Keratinocyte (primary cell): Measurements from ENCODE around the gene CDYL. TPM values are rescaled to one million over a fixed set of nuclear protein-coding genes. Genes with fewer than 3 reads are reported as not detected.

Source experiments
- DNase-seq: peaks from one replicate; pipeline ENCODE4 v3.0.0-alpha.2; 2011; ENCODE audit warnings: low read depth, missing footprints, low spot score
- FAIRE-seq: peaks from 2 replicates; lab custom pipeline; 2011; peaks lifted over from hg19 to GRCh38; lab: Jason Lieb, UNC
- H2AFZ ChIP-seq: 2 replicates; pipeline ENCODE4 v1.6.0; 2012; ENCODE audit warnings: low read length, control low read depth, inconsistent platforms; ENCODE audit not compliant: control insufficient read depth
- H3K27ac ChIP-seq: 2 replicates; pipeline ENCODE4 v1.5.1; 2011; ENCODE audit warnings: low read length; ENCODE audit not compliant: control insufficient read depth, insufficient read depth
- H3K27me3 ChIP-seq: 3 replicates; pipeline ENCODE4 v1.6.0; 2011; ENCODE audit warnings: low read length; ENCODE audit not compliant: control insufficient read depth, insufficient read depth; ENCODE audit errors: extremely low read depth
- H3K36me3 ChIP-seq, 2 experiments: 2 replicates in 1 of 2; 3 replicates in 1 of 2; pipeline ENCODE4 v1.5.1; 2011; ENCODE audit warnings: low read length in 2 of 2, mild to moderate bottlenecking in 1 of 2; ENCODE audit not compliant: control insufficient read depth in 2 of 2, insufficient read depth in 2 of 2; ENCODE audit errors: extremely low read depth in 1 of 2
- H3K4me1 ChIP-seq: 3 replicates; pipeline ENCODE4 v1.5.1; 2011; ENCODE audit warnings: low read length; ENCODE audit not compliant: control insufficient read depth, insufficient read depth; ENCODE audit errors: extremely low read depth
- H3K4me2 ChIP-seq: 3 replicates; pipeline ENCODE4 v1.6.0; 2011; ENCODE audit warnings: low read depth, low read length; ENCODE audit not compliant: control insufficient read depth, insufficient read depth; ENCODE audit errors: extremely low read depth
- H3K4me3 ChIP-seq, 3 experiments: fragments of 200-600 bp in 1 of 3; sonication (generic) in 1 of 3; 2 replicates in 2 of 3; 3 replicates in 1 of 3; pipeline ENCODE4 v1.5.1; 2011 to 2016; ENCODE audit warnings: low read length in 3 of 3, mild to moderate bottlenecking in 3 of 3, control low read depth in 2 of 3, inconsistent platforms in 1 of 3, low read depth in 1 of 3, mixed read lengths in 1 of 3, mixed run types in 1 of 3, moderate library complexity in 1 of 3; ENCODE audit not compliant: control insufficient read depth in 2 of 3, insufficient read depth in 2 of 3; ENCODE audit errors: extremely low read depth in 1 of 3
- H3K79me2 ChIP-seq: 2 replicates; pipeline ENCODE4 v1.6.0; 2012; ENCODE audit warnings: low read length; ENCODE audit not compliant: control insufficient read depth, insufficient read depth
- H3K9ac ChIP-seq: 3 replicates; pipeline ENCODE4 v1.6.0; 2011; ENCODE audit warnings: low read length; ENCODE audit not compliant: control insufficient read depth, insufficient read depth; ENCODE audit errors: extremely low read depth
- H3K9me1 ChIP-seq: 3 replicates; pipeline ENCODE4 v1.6.0; 2011; ENCODE audit warnings: low read length; ENCODE audit not compliant: control insufficient read depth, insufficient read depth; ENCODE audit errors: extremely low read depth
- H3K9me3 ChIP-seq: 2 replicates; pipeline ENCODE4 v1.5.1; 2012; ENCODE audit warnings: low read depth, low read length; ENCODE audit not compliant: control insufficient read depth
- H4K20me1 ChIP-seq: 3 replicates; pipeline ENCODE4 v1.6.0; 2011; ENCODE audit warnings: low read length; ENCODE audit not compliant: control insufficient read depth, insufficient read depth; ENCODE audit errors: extremely low read depth
- EZH2 ChIP-seq: IDR thresholded peaks from one replicate; pipeline ENCODE4 v1.6.1; 2012; ENCODE audit warnings: inconsistent platforms, mild to moderate bottlenecking, low read length, moderate library complexity
- dilution Hi-C: fragments of 300-500 bp; cut with MboI; formaldehyde crosslinking; loops from one replicate; pipeline ENCODE4 v1.7.0; 2020; ENCODE audit warnings: low sequenced_read_pairs; ENCODE audit not compliant: extremely low pct_ligation_motif_present
- polyA plus RNA-seq, 5 experiments: library from polyadenylated mRNA; depleted of rRNA in 3 of 5; stranded (reverse) in 3 of 5; stranded (forward) in 1 of 5; unstranded in 1 of 5; fragments of >200 nt; gene quantifications; 1 replicate in 1 of 5; 2 replicates in 3 of 5; 3 replicates in 1 of 5; pipeline versions ENCODE4 v1.2.1 to v1.2.3, GENCODE V29; 2011 to 2012; ENCODE audit warnings: missing spikeins in 2 of 5, low read depth in 1 of 5, low replicate concordance in 1 of 5
- TF ChIP-seq, protein P1 (sequence below), 3 experiments: IDR thresholded peaks in 1 of 3; conservative IDR thresholded peaks in 1 of 3; optimal IDR thresholded peaks in 1 of 3; 2 replicates in 2 of 3; 3 replicates in 1 of 3; pipeline versions ENCODE3 to v1.5.1; 2011; ENCODE audit warnings: low read length in 3 of 3, mild to moderate bottlenecking in 3 of 3, moderate library complexity in 2 of 3, control low read depth in 1 of 3, inconsistent platforms in 1 of 3; ENCODE audit not compliant: insufficient read depth in 2 of 3; ENCODE audit errors: extremely low read depth in 1 of 3

The CDYL gene
- polyA plus RNA-seq, 1 donor (not counting 4 experiments of a cell fraction or from before 2014, with no cell fraction given), result 48.0 TPM

DNA sequence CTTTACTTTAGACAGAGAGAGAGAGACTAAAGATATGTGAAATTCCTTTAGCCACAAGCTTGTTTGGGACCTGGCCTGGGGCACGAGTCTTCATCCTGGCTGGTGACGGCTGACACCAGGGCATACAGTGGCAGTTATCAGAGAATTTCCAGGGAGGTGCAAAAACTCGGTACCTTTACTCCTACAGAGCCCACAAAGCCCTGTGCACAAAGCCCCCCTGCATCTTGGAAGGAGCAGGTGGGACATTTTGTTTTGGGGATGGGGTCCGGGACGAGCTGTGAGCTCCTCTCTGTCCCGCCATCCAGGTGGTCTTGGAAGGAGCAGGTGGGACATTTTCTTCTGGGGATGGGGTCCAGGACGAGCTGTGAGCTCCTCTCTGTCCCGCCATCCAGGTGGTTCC, 198.8 kb downstream of the CDYL start:
- DNase-seq, result no peak
- Histone ChIP-seq H3K9ac (no peak overlapping the region), H3K4me1 (no peaks in the 10 kb centered on the region), H3K27me3 (no peaks in the 10 kb centered on the region), H3K4me2 (no peak overlapping the region), H4K20me1 (no peaks in the 10 kb centered on the region), H3K9me3 (no peaks in the 10 kb centered on the region), H3K79me2 (no peaks in the 10 kb centered on the region), H3K36me3 (no peaks in the 10 kb centered on the region), H3K9me1 (no peaks in the 10 kb centered on the region), H3K27ac (no peak overlapping the region), H3K4me3 (no peak overlapping the region), H2AFZ (no peak overlapping the region)
- dilution Hi-C loops, result no loop called here
- no peak for FAIRE-seq
- TF ChIP-seq, protein P1, sequence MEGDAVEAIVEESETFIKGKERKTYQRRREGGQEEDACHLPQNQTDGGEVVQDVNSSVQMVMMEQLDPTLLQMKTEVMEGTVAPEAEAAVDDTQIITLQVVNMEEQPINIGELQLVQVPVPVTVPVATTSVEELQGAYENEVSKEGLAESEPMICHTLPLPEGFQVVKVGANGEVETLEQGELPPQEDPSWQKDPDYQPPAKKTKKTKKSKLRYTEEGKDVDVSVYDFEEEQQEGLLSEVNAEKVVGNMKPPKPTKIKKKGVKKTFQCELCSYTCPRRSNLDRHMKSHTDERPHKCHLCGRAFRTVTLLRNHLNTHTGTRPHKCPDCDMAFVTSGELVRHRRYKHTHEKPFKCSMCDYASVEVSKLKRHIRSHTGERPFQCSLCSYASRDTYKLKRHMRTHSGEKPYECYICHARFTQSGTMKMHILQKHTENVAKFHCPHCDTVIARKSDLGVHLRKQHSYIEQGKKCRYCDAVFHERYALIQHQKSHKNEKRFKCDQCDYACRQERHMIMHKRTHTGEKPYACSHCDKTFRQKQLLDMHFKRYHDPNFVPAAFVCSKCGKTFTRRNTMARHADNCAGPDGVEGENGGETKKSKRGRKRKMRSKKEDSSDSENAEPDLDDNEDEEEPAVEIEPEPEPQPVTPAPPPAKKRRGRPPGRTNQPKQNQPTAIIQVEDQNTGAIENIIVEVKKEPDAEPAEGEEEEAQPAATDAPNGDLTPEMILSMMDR (optimal IDR thresholded peaks at IDR 0.05 in 1 of 3, IDR thresholded peaks at IDR 0.05 in 1 of 3, conservative IDR thresholded peaks at IDR 0.05 in 1 of 3; ENCODE audit: extremely low read depth in 1 of 3, insufficient read depth in 2 of 3, low read length in 3 of 3), result no peak
- TF ChIP-seq EZH2, result no peak

DNA sequence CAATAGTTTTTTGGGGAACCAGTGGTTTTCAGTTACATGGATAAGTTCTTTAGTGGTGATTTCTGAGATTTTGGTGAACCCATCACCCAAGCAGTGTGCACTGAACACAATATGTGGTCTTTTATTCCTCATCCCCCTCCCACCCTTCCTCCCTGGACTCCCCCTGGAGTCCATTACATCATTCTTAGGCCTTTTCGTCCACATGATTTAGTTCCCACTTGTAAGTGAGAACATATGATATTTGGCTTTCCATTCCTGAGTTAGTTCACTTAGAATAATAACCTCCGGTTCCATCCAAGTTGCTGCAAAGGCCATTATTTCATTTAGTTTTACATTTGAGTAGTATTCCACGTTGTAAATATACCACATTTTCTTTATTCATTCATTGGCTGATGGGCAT, 199.3 kb downstream of the CDYL start:
- Histone ChIP-seq H3K36me3 (no peaks in the 10 kb centered on the region), H3K4me1 (no peaks in the 10 kb centered on the region), H3K9ac (no peak overlapping the region), H3K27ac (no peak overlapping the region), H3K9me1 (no peaks in the 10 kb centered on the region), H2AFZ (no peak overlapping the region), H3K9me3 (no peaks in the 10 kb centered on the region), H3K79me2 (no peaks in the 10 kb centered on the region), H3K4me3 (no peak overlapping the region), H4K20me1 (no peaks in the 10 kb centered on the region), H3K27me3 (no peaks in the 10 kb centered on the region), H3K4me2 (no peak overlapping the region)
- TF ChIP-seq EZH2, result no peak
- TF ChIP-seq, protein P1 (optimal IDR thresholded peaks at IDR 0.05 in 1 of 3, IDR thresholded peaks at IDR 0.05 in 1 of 3, conservative IDR thresholded peaks at IDR 0.05 in 1 of 3; ENCODE audit: extremely low read depth in 1 of 3, insufficient read depth in 2 of 3, low read length in 3 of 3), result no peak
- no peak for DNase-seq
- no peak for FAIRE-seq
- dilution Hi-C loops, result no loop called here
